HFFc6 (cell line): ENCODE results near the gene YAP1. TPM values are rescaled to one million over a fixed set of nuclear protein-coding genes. Genes with fewer than 3 reads are reported as not detected.

Experiments used
- DNase-seq: peaks from one replicate; pipeline ENCODE4 v3.0.0-alpha.2; 2018
- H3K27ac Mint-ChIP-seq: 2 replicates; pipeline ENCODE4 v1.8.0; 2020; ENCODE audit warnings: mild to moderate bottlenecking, mixed read lengths
- H3K27me3 Mint-ChIP-seq: 2 replicates; pipeline ENCODE4 v1.8.0; 2021; ENCODE audit warnings: mild to moderate bottlenecking, moderate library complexity, mixed read lengths; ENCODE audit not compliant: insufficient read depth
- H3K36me3 Mint-ChIP-seq: 2 replicates; pipeline ENCODE4 v1.8.0; 2021; ENCODE audit warnings: low read depth, mixed read lengths
- H3K4me1 Mint-ChIP-seq: 2 replicates; pipeline ENCODE4 v1.8.0; 2020; ENCODE audit warnings: low read depth, mixed read lengths
- H3K4me3 Mint-ChIP-seq: 2 replicates; pipeline ENCODE4 v1.8.0; 2020; ENCODE audit warnings: mild to moderate bottlenecking, moderate library complexity, mixed read lengths
- H3K9me3 Mint-ChIP-seq: 2 replicates; pipeline ENCODE4 v1.8.0; 2020; ENCODE audit warnings: mild to moderate bottlenecking, mixed read lengths
- total RNA-seq, 6 experiments: library from RNA; stranded (reverse); fragmentation: NEBNext Ultra II Directional; extraction: Animal tissue kit (Norgen Biotek cat#: 25700); gene quantifications; 2 replicates in 1 of 6; 3 replicates in 5 of 6; pipeline ENCODE4 v1.2.3, GENCODE V29; 2021
- TF ChIP-seq, protein P1 (sequence below): fragments of 200-600 bp; sonication (generic); IDR thresholded peaks from 2 replicates; pipeline ENCODE4 v1.5.0; 2021; ENCODE audit warnings: antibody characterized with exemption, mild to moderate bottlenecking

YAP1 gene
- total RNA-seq, 6 experiments from 2014 or later: 120 to 159 (median 133) TPM

DNA sequence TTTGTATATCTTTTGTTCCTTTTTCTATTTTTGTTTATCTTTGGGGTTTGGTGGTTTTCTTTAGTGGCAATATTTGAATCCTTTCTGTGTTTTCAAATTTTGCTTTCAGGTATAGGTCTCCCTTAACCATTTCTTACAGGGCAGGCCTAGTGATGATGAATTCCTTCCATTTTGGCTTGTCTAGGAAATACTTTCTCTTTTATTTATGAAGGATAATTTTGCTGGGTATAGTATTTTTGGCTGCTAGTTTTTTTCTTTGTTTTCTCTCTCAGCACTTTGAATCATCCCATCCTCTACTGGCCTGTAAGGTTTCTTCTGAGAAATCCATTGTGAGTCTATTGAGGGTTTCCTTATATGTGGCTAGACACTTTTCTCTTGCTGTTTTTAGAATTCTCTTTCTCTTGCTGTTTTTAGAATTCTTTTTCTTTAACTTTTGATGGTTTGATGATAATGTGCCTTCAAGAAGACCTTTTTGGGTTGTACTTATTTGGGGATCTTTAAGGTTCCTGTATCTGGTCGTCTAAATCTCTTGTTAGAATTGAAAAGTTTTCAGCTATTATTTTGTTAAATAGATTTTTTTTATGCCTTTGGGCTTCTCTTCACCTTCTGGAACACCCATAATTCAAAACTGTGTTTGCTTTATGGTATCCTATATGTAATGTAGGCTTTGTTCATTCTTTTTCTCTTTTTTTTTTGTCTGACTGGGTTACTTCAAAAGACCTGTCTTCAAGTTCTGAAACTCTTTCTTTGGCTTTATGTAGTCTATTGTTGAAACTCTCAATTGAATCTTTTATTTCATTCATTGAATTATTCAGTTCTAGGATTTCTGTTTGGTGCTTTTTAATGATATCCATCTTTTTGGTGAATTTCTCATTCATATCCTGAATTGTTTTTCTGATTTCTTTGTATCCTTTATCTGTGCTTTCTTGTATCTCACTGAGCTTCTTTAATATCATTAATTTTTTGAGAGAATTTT is 38.5 kb upstream of the YAP1 start:
- H3K4me1 Mint-ChIP-seq: no peaks in the 10 kb centered on the region
- peaks cover 26% of the 10 kb centered on the region for H3K9me3 Mint-ChIP-seq
- H3K27me3 Mint-ChIP-seq: no peaks in the 10 kb centered on the region
- no peak for DNase-seq
- H3K36me3 Mint-ChIP-seq: peaks cover 25% of the 10 kb centered on the region
- TF ChIP-seq, protein P1, sequence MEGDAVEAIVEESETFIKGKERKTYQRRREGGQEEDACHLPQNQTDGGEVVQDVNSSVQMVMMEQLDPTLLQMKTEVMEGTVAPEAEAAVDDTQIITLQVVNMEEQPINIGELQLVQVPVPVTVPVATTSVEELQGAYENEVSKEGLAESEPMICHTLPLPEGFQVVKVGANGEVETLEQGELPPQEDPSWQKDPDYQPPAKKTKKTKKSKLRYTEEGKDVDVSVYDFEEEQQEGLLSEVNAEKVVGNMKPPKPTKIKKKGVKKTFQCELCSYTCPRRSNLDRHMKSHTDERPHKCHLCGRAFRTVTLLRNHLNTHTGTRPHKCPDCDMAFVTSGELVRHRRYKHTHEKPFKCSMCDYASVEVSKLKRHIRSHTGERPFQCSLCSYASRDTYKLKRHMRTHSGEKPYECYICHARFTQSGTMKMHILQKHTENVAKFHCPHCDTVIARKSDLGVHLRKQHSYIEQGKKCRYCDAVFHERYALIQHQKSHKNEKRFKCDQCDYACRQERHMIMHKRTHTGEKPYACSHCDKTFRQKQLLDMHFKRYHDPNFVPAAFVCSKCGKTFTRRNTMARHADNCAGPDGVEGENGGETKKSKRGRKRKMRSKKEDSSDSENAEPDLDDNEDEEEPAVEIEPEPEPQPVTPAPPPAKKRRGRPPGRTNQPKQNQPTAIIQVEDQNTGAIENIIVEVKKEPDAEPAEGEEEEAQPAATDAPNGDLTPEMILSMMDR: no peak
- H3K27ac Mint-ChIP-seq: no peak overlapping the region
- H3K4me3 Mint-ChIP-seq: no peak overlapping the region

DNA sequence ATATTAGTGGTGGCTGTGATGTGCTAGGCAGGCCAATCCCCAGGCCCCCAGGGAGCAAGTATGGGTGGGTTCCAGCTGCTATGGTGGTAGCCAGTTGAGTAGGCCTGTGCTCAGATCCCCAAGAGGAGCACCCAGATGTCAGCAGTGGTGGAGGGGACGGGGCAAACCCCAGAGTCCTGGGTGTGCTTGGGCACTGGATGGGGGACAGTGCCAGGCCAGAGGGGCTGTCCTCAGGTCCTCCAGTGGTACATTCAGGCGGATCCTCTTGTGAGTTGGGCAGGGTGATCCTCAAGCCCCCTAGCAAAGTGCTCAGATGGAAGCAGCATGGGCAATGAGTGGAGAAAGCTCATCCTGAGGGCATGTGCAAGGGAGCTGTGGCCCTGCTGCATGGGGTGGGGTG is 37.0 kb upstream of the YAP1 start:
- Mint-ChIP-seq H3K4me1 (no peaks in the 10 kb centered on the region), H3K4me3 (no peak overlapping the region), H3K9me3 (peaks cover 26% of the 10 kb centered on the region), H3K27me3 (no peaks in the 10 kb centered on the region), H3K36me3 (peaks cover 25% of the 10 kb centered on the region), H3K27ac (no peak overlapping the region)
- TF ChIP-seq, protein P1: no peak
- no peak for DNase-seq

DNA sequence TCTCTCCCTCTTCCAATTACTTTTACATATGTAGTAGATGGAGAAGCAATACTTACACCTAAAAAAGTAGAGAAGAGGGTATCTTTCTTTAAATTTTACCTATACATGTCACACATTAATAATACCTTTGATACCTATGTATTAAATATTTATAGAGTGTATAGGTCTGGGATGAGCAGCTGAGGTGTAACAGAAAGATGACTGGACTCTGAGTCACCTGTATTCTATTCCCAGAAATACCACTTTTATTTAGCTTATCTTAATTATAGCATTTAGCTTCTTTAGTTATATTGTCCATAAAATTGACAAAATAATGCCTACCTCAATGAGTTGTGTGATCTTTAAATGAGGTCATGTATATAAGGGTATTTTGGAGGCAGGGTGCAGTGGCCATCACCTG is 30.6 kb upstream of the YAP1 start:
- no peaks in the 10 kb centered on the region for H3K36me3 Mint-ChIP-seq
- no peaks in the 10 kb centered on the region for H3K27me3 Mint-ChIP-seq
- no peak overlapping the region for H3K4me3 Mint-ChIP-seq
- no peak for DNase-seq
- TF ChIP-seq, protein P1: no peak
- peaks cover 10% of the 10 kb centered on the region for H3K4me1 Mint-ChIP-seq
- no peak overlapping the region for H3K27ac Mint-ChIP-seq
- H3K9me3 Mint-ChIP-seq: no peaks in the 10 kb centered on the region

DNA sequence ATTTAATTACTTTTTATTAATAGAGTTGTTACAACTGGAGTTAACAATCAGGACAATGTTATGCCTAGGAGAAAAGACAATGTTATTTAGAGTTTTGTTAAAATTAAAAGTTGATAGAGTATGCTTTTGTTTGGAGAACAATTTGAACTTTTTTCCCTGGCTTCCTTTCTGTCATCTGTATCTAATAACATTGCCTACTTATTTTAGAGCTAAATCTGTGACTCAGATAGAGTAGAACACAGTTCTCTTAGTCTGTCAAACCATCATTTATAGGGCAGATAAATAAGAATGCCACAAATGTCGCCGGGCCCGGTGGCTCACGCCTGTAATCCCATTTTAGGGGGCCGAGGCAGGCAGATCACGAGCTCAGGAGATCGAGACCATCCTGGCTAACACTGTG is 28.9 kb upstream of the YAP1 start:
- H3K27me3 Mint-ChIP-seq: no peaks in the 10 kb centered on the region
- no peak overlapping the region for H3K27ac Mint-ChIP-seq
- TF ChIP-seq, protein P1: no peak
- H3K4me1 Mint-ChIP-seq: peaks cover 10% of the 10 kb centered on the region
- H3K36me3 Mint-ChIP-seq: no peaks in the 10 kb centered on the region
- no peak overlapping the region for H3K4me3 Mint-ChIP-seq
- no peak for DNase-seq
- no peaks in the 10 kb centered on the region for H3K9me3 Mint-ChIP-seq

DNA sequence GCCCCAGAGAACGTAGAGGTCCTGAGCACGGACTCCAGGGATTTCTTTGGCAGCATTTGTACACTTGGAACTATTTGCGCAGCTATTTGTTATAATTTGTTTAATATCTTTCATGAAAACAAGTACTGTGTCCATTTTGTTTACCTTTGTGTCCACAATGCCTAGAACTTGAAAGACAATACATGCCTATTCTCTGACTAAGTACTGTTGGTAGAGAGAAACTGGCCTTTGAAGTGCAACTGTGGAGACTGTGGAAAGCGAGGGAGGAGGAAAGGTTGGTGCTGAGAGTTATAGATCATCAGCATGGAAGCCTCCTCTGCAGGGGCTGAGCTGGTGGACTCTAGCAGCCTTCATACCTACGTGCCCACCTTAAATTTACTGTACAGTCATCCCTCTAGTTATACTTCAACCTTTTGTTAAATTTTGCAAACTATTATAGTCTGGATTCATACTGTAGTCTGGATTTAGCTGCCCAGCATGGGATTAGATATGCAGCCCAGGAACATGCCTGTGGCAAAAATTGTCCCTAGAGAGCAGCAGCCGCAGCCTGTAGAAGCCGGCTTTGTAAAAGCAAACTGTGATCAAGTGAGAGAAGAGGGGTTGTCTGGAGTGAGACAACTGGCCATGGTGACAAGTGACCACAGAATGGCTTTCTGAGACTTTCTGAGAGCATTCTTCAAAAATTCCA is 24.2 kb upstream of the YAP1 start:
- H3K36me3 Mint-ChIP-seq: no peaks in the 10 kb centered on the region
- DNase-seq: no peak
- no peak overlapping the region for H3K27ac Mint-ChIP-seq
- no peak overlapping the region for H3K4me3 Mint-ChIP-seq
- no peaks in the 10 kb centered on the region for H3K9me3 Mint-ChIP-seq
- peaks cover 5% of the 10 kb centered on the region for H3K4me1 Mint-ChIP-seq
- TF ChIP-seq, protein P1: no peak
- no peaks in the 10 kb centered on the region; the same call in 1 of the 2 replicates for H3K27me3 Mint-ChIP-seq
